ENCODE measurements around the gene ITGA4. TPM values are rescaled to one million over a fixed set of nuclear protein-coding genes. Genes with fewer than 3 reads are reported as not detected.

ITGA4 gene
- total RNA-seq, 1 donor from 2014 or later: 74.4 TPM

DNA sequence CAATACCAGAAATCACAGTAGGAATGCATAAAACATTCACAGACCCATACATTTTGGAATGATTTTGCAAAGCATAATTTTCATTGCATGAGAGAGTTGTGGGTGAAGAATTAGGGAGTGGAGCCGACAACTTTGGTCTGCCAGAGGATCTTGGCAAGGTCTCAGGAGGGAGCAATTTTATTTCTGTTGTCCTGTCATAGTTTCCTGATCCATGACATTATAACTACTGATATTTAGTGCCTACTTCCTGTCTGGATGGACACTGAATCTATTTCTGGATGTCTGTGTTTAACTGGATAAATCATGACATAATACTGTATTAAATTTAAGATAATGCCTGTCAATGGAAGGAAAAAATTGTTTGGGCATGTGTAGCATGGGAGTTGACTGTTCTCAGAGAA lies 2.4 kb downstream of the ITGA4 start:
- TF ChIP-seq CTCF (conservative IDR thresholded peaks at IDR 0.05): no peak
- Mint-ChIP-seq H3K27ac (ENCODE audit: unreplicated experiment) (no peak overlapping the region), H3K4me1 (peaks cover 50% of the 10 kb centered on the region), H3K27me3 (ENCODE audit: low read depth) (peaks cover 45% of the 10 kb centered on the region), H3K4me3 (peak overlapping the region; percentile 86), H3K9me3 (no peaks in the 10 kb centered on the region), H3K36me3 (ENCODE audit: low read depth) (peaks cover 2% of the 10 kb centered on the region)
- no peak for DNase-seq (ENCODE audit: low read depth, low spot score)

DNA sequence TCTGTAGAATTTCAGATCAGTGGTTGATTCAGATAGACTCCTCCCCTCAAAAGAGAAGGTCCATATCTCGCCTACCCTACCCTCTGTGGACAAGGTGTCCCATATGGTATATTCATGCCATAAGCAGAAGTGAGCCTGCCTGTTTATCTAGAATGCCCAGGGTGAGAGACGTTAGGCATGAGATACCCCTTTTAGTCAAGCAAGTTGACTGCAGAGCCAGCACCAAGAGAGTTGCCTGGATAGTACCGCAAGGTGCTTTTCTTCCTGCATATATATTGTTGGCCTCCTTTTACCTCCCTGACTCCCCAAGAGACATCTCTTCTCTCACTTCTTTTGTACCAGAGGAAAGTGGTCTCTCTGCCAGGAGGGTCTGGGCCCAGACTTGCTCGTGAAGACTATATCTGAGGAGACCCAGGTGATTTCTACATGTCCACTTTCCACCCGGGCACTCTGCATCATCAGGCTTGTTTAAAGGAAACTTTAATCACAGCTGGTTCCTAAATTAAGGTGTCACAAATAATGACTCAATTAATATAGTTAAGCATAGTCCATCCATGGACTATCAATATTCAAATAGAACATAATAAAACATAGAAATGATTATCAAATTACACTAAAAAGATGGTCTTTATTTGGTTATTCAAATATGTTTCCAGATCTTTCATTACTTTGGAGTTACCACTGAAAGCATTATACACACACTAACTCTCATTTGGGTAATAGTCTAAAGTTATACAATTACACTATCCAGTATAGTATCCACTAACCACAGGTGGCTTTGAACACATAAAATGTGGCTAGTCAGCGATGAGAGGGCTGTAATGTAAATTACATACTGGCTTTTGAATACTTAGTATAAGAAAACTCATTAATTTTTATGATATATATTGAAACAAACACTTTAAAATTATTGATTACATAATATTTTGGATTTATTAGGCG lies 4.1 kb downstream of the ITGA4 start:
- Mint-ChIP-seq H3K4me3 (peak overlapping the region; percentile 52), H3K27me3 (ENCODE audit: low read depth) (peaks cover 41% of the 10 kb centered on the region), H3K4me1 (peaks cover 45% of the 10 kb centered on the region), H3K36me3 (ENCODE audit: low read depth) (peaks cover 2% of the 10 kb centered on the region), H3K9me3 (no peaks in the 10 kb centered on the region), H3K27ac (ENCODE audit: unreplicated experiment) (no peak overlapping the region)
- no peak for TF ChIP-seq CTCF (conservative IDR thresholded peaks at IDR 0.05)
- no peak for DNase-seq (ENCODE audit: low read depth, low spot score)

GRCh38 chr2:181462033-181462432 lies 4.8 kb downstream of the ITGA4 start:
- Mint-ChIP-seq H3K27ac (ENCODE audit: unreplicated experiment) (no peak overlapping the region), H3K27me3 (ENCODE audit: low read depth) (peaks cover 34% of the 10 kb centered on the region), H3K36me3 (ENCODE audit: low read depth) (peaks cover 2% of the 10 kb centered on the region)

GRCh38 chr2:181463588-181463987 lies 6.4 kb downstream of the ITGA4 start:
- H3K36me3 Mint-ChIP-seq (ENCODE audit: low read depth): peaks cover 2% of the 10 kb centered on the region

More at GRCh38 chr2:181462033-181462432, 4.8 kb downstream of the ITGA4 start:
- Mint-ChIP-seq H3K9me3 (no peaks in the 10 kb centered on the region), H3K4me3 (no peak overlapping the region), H3K4me1 (peaks cover 39% of the 10 kb centered on the region)
- no peak for TF ChIP-seq CTCF (conservative IDR thresholded peaks at IDR 0.05)
- DNase-seq (ENCODE audit: low read depth, low spot score): no peak

DNA sequence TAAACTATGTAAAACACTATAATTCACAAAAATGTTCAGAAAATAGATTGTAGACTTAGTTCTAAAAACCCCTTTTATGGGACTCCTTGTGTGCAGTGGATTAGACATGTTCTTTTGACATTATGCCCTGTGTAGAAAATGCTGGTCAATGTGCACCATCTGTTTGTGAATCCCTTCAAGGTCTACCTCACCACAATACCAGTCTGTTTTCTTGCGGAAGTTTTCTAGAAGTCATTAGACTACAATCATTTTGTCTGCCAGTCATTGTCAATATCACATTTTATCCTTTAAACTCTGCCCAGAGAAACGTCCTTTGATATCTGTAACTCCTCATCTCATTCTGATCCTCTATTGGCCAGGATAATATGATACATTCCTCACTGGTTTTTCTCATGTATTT lies 7.8 kb downstream of the ITGA4 start:
- TF ChIP-seq CTCF (conservative IDR thresholded peaks at IDR 0.05): no peak
- Mint-ChIP-seq H3K27me3 (ENCODE audit: low read depth) (peaks cover 8% of the 10 kb centered on the region), H3K4me3 (no peak overlapping the region), H3K36me3 (ENCODE audit: low read depth) (peaks cover 7% of the 10 kb centered on the region), H3K4me1 (peaks cover 35% of the 10 kb centered on the region), H3K9me3 (no peaks in the 10 kb centered on the region), H3K27ac (ENCODE audit: unreplicated experiment) (no peak overlapping the region)
- no peak for DNase-seq (ENCODE audit: low read depth, low spot score)

More at GRCh38 chr2:181463588-181463987, 6.4 kb downstream of the ITGA4 start:
- TF ChIP-seq CTCF (conservative IDR thresholded peaks at IDR 0.05): no peak
- peaks cover 22% of the 10 kb centered on the region for H3K27me3 Mint-ChIP-seq (ENCODE audit: low read depth)
- H3K9me3 Mint-ChIP-seq: no peaks in the 10 kb centered on the region
- peaks cover 47% of the 10 kb centered on the region for H3K4me1 Mint-ChIP-seq
- H3K27ac Mint-ChIP-seq (ENCODE audit: unreplicated experiment): no peak overlapping the region
- DNase-seq (ENCODE audit: low read depth, low spot score): no peak
- H3K4me3 Mint-ChIP-seq: no peak overlapping the region

All from neural crest cell (in vitro differentiated cells).